Endothelial cell (in vitro differentiated cells): Measurements from ENCODE around the gene RTP2. TPM values are rescaled to one million over a fixed set of nuclear protein-coding genes. Genes with fewer than 3 reads are reported as not detected.

Experiments
- DNase-seq: peaks from one replicate; pipeline ENCODE4 v3.0.0; 2021; ENCODE audit warnings: low spot score
- H3K27ac Mint-ChIP-seq: one replicate; pipeline ENCODE4 v1.8.0; 2021; ENCODE audit warnings: mixed read lengths, inconsistent platforms; ENCODE audit not compliant: unreplicated experiment
- H3K27me3 Mint-ChIP-seq: one replicate; pipeline ENCODE4 v1.8.0; 2021; ENCODE audit warnings: mild to moderate bottlenecking, moderate library complexity, mixed read lengths, inconsistent platforms; ENCODE audit not compliant: unreplicated experiment
- H3K36me3 Mint-ChIP-seq: one replicate; pipeline ENCODE4 v1.8.0; 2021; ENCODE audit warnings: mild to moderate bottlenecking, low read depth, mixed read lengths, inconsistent platforms; ENCODE audit not compliant: unreplicated experiment
- H3K4me1 Mint-ChIP-seq: one replicate; pipeline ENCODE4 v1.8.0; 2021; ENCODE audit warnings: mild to moderate bottlenecking, mixed read lengths, inconsistent platforms; ENCODE audit not compliant: unreplicated experiment
- H3K4me3 Mint-ChIP-seq: one replicate; pipeline ENCODE4 v1.8.0; 2021; ENCODE audit warnings: mild to moderate bottlenecking, mixed read lengths, inconsistent platforms; ENCODE audit not compliant: unreplicated experiment
- H3K9me3 Mint-ChIP-seq: one replicate; pipeline ENCODE4 v1.8.0; 2021; ENCODE audit warnings: mixed read lengths, inconsistent platforms; ENCODE audit not compliant: unreplicated experiment
- CTCF ChIP-seq: fragments of 200-600 bp; sonication (generic); IDR thresholded peaks from one replicate; pipeline ENCODE4 v1.5.0; 2021; ENCODE audit warnings: antibody characterized with exemption; ENCODE audit not compliant: unreplicated experiment
- total RNA-seq: library from RNA; stranded (reverse); fragmentation: NEBNext Ultra II Directional; extraction: Animal tissue kit (Norgen Biotek cat#: 25700); gene quantifications from one replicate; pipeline ENCODE4 v1.2.1, GENCODE V29; 2021; ENCODE audit not compliant: unreplicated experiment

Gene RTP2
- total RNA-seq, 1 donor from 2014 or later, result not detected

GRCh38 chr3:187700249-187700648 is 2.1 kb downstream of the RTP2 start:
- no peak overlapping the region for H3K4me3 Mint-ChIP-seq
- TF ChIP-seq CTCF, result no peak
- DNase-seq, result no peak
- H3K27me3 Mint-ChIP-seq, result peaks cover 7% of the 10 kb centered on the region
- peaks cover 3% of the 10 kb centered on the region for H3K4me1 Mint-ChIP-seq
- H3K36me3 Mint-ChIP-seq, result no peaks in the 10 kb centered on the region
- H3K27ac Mint-ChIP-seq, result no peak overlapping the region
- H3K9me3 Mint-ChIP-seq, result no peaks in the 10 kb centered on the region

GRCh38 chr3:187698499-187699399 is 3.6 kb downstream of the RTP2 start:
- no peak for DNase-seq
- Mint-ChIP-seq H3K27ac (no peak overlapping the region), H3K4me1 (peaks cover 3% of the 10 kb centered on the region), H3K36me3 (no peaks in the 10 kb centered on the region), H3K4me3 (no peak overlapping the region), H3K9me3 (no peaks in the 10 kb centered on the region), H3K27me3 (peaks cover 7% of the 10 kb centered on the region)
- no peak for TF ChIP-seq CTCF

GRCh38 chr3:187696021-187696420 is 6.3 kb downstream of the RTP2 start:
- H3K4me1 Mint-ChIP-seq, result peaks cover 3% of the 10 kb centered on the region
- no peak for DNase-seq
- no peaks in the 10 kb centered on the region for H3K9me3 Mint-ChIP-seq
- H3K27ac Mint-ChIP-seq, result no peak overlapping the region
- no peak overlapping the region for H3K4me3 Mint-ChIP-seq
- peaks cover 7% of the 10 kb centered on the region for H3K27me3 Mint-ChIP-seq
- TF ChIP-seq CTCF, result no peak
- H3K36me3 Mint-ChIP-seq, result no peaks in the 10 kb centered on the region

GRCh38 chr3:187695449-187695848 is 6.9 kb downstream of the RTP2 start:
- H3K27me3 Mint-ChIP-seq, result peaks cover 7% of the 10 kb centered on the region
- H3K9me3 Mint-ChIP-seq, result no peaks in the 10 kb centered on the region
- no peak for DNase-seq
- H3K4me1 Mint-ChIP-seq, result peaks cover 3% of the 10 kb centered on the region
- H3K36me3 Mint-ChIP-seq, result no peaks in the 10 kb centered on the region
- no peak overlapping the region for H3K4me3 Mint-ChIP-seq
- H3K27ac Mint-ChIP-seq, result no peak overlapping the region
- no peak for TF ChIP-seq CTCF

GRCh38 chr3:187694801-187695200 is 7.6 kb downstream of the RTP2 start:
- Mint-ChIP-seq H3K9me3 (no peaks in the 10 kb centered on the region), H3K4me1 (peaks cover 3% of the 10 kb centered on the region), H3K27me3 (peaks cover 7% of the 10 kb centered on the region), H3K4me3 (no peak overlapping the region), H3K27ac (no peak overlapping the region), H3K36me3 (no peaks in the 10 kb centered on the region)
- no peak for TF ChIP-seq CTCF
- DNase-seq, result no peak
